ENCODE results near the gene PIGA.
"Not testable (repeated sequence)": the region's sequence is repeated elsewhere in the genome, so short reads cannot be mapped to it uniquely, and the experiment has no call there.

Gene PIGA

GRCh38 chrX:15321447-15321846 is 13.9 kb downstream of the PIGA start:
- no peak for DNase-seq (ENCODE audit: low read depth)

- DNase-seq (ENCODE audit: low read depth), result no peak
These were observed 15.0 kb downstream of the PIGA start for GRCh38 chrX:15320297-15320696.

GRCh38 chrX:15319075-15319474 is 16.2 kb downstream of the PIGA start:
- no peak for DNase-seq (ENCODE audit: low read depth)

GRCh38 chrX:15315509-15315908 is 19.8 kb downstream of the PIGA start, which contains the start of gene ASB11:
Gene ASB11 (minus strand): TSS chrX:15315640. CDS start chrX:15315605, 35 bp downstream.
- no peak for DNase-seq (ENCODE audit: low read depth)

GRCh38 chrX:15314472-15314871 is 20.9 kb downstream of the PIGA start:
- no peak for DNase-seq (ENCODE audit: low read depth)

- DNase-seq (ENCODE audit: low read depth), result no peak
These were observed 24.2 kb downstream of the PIGA start for GRCh38 chrX:15311119-15311518.

GRCh38 chrX:15310117-15310516 is 25.2 kb downstream of the PIGA start:
- no peak for DNase-seq (ENCODE audit: low read depth)

- DNase-seq (ENCODE audit: low read depth), result not testable (repeated sequence)
These were observed 29.4 kb downstream of the PIGA start for GRCh38 chrX:15305899-15306298.

GRCh38 chrX:15301924-15302323 is 33.4 kb downstream of the PIGA start:
- DNase-seq (ENCODE audit: low read depth), result peak; percentile 64

GRCh38 chrX:15299941-15300851 is 35.1 kb downstream of the PIGA start:
- DNase-seq (ENCODE audit: low read depth), result peak; percentile 9

- no peak for DNase-seq (ENCODE audit: low read depth)
These were observed 36.5 kb downstream of the PIGA start for GRCh38 chrX:15298780-15299179.

GRCh38 chrX:15298201-15298600 is 37.1 kb downstream of the PIGA start:
- no peak for DNase-seq (ENCODE audit: low read depth)

GRCh38 chrX:15293451-15293850 is 41.9 kb downstream of the PIGA start:
- DNase-seq (ENCODE audit: low read depth), result peak; percentile 0

- no peak for DNase-seq (ENCODE audit: low read depth)
These were observed 42.5 kb downstream of the PIGA start for GRCh38 chrX:15292861-15293260.

GRCh38 chrX:15277604-15278003 is 57.7 kb downstream of the PIGA start:
- peak; percentile 0 for DNase-seq (ENCODE audit: low read depth)

- no peak for DNase-seq (ENCODE audit: low read depth)
These were observed 60.4 kb downstream of the PIGA start for GRCh38 chrX:15274946-15275345.

GRCh38 chrX:15273275-15273674 is 62.0 kb downstream of the PIGA start:
- not testable (repeated sequence) for DNase-seq (ENCODE audit: low read depth)

GRCh38 chrX:15271757-15272156 is 63.6 kb downstream of the PIGA start:
- no peak for DNase-seq (ENCODE audit: low read depth)

- peak; percentile 25 for DNase-seq (ENCODE audit: low read depth)
These were observed 65.5 kb downstream of the PIGA start, which contains the start of gene ASB9 for GRCh38 chrX:15269618-15270521. Gene ASB9 (minus strand): TSS chrX:15270083. CDS start chrX:15269874, 209 bp downstream.

Data from amniotic epithelial cell (primary cell).